HL-60/S4 treated with phorbol 12-myristate 13-acetate at 8.2 ng/mL for 4 days and 3 days (cell line): Measurements from ENCODE around the gene GBP7.
"Not testable (repeated sequence)": the region's sequence is repeated elsewhere in the genome, so short reads cannot be mapped to it uniquely, and the experiment has no call there.

Experiments used
- in situ Hi-C: fragments of 300-500 bp; cut with MboI; formaldehyde crosslinking; loops from 2 replicates; pipeline ENCODE4 v1.15.0; 2022; ENCODE audit warnings: low sequenced_read_pairs

Gene GBP7

DNA sequence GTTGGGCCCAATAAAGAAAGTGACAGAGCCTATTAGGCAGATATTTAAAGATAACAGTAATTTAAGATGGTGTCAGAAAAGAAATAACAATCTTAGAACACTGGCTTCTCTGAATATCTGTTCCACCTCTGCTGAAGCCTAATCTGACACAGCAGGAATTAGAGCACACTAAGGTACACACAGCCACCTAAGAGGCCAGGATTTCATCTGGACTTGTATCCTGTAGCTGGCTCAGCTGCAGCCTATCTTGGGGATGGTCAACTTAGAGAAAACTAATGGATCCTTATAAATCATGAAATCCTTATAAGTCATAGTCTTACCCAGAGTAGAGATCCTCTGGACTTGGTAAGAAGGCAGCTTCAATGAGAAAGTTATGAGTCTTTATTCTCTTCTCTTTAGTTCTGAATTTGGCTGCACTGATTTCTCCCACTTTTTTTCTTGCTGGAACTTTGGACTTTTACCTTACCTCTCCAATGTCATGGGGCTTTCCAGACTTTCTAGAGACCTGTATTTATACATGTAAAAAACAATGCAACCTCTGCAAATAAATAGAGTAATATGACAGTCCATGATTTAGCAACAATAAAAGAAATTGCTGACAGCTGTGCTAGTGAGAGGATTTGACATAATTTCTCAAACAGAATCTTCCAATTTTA is at the start of gene GBP7:
Gene GBP7 (minus strand): TSS at position 403 of the 656 bp plus-strand sequence. CDS start 4,068 bp downstream, outside the sequence.
- in situ Hi-C loops, result no loop called here

- in situ Hi-C loops, result no loop called here
These were observed 45.5 kb upstream of the GBP7 start for GRCh38 chr1:89221341-89221740.

DNA sequence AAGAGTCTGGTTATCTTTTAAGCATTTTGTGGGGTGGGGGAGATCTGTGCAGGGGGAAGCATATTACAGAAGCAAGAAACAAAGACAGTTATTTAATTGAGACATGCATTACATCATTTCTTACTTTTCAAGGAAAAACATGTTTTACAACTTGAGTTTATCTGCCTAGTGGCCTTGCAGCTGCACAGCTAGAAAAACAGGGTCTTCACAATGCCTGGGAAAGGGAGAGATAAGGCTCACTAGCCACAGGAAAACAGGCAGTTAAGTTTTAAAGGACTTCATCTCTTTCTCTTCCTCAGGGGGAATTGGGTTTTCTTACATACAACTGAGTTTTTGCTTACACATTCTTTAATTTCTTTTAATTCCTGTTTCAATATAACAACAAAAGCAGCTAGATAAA is 44.0 kb upstream of the GBP7 start:
- in situ Hi-C loops, result not testable (repeated sequence)

- in situ Hi-C loops, result not testable (repeated sequence)
These were observed 43.1 kb upstream of the GBP7 start for GRCh38 chr1:89218941-89219340.

GRCh38 chr1:89213347-89213746 is 37.5 kb upstream of the GBP7 start:
- in situ Hi-C loops, result no loop called here

GRCh38 chr1:89211035-89211634 is 35.3 kb upstream of the GBP7 start:
- in situ Hi-C loops, result no loop called here

GRCh38 chr1:89206373-89206772 is 30.6 kb upstream of the GBP7 start:
- in situ Hi-C loops, result no loop called here

- in situ Hi-C loops, result no loop called here
These were observed 27.4 kb upstream of the GBP7 start for GRCh38 chr1:89203166-89203565.

DNA sequence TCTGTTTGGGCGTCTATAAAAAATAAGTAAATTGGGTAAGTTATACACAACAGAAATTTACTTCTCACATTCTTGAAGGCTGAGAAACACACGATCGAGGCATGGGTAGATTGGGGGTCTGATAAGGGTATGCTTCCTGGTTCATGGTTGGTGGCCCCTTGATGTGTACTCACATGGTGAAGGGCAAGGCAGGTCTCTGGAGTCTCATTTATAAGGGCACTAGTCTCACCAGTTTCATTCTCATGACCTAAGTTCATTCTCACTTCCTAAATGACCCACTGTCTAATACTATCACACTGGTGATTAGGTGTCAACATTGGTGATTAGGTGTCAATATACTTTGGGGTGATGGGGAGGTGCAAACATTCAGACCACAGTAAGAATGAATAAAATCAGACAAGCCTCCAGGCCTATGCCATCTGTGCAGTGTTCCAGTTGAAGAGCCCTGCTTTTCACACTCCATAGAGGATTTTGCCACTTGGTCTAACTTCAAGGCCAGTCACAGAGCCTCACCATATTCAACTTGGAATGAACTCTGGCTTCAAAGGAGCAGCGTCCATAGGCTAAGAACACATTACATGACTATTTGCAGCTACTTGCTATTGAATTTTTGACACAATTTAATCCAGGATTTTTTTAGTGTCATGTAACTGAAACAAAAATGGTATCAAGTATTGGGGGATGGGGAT is 25.4 kb upstream of the GBP7 start:
- in situ Hi-C loops, result no loop called here

DNA sequence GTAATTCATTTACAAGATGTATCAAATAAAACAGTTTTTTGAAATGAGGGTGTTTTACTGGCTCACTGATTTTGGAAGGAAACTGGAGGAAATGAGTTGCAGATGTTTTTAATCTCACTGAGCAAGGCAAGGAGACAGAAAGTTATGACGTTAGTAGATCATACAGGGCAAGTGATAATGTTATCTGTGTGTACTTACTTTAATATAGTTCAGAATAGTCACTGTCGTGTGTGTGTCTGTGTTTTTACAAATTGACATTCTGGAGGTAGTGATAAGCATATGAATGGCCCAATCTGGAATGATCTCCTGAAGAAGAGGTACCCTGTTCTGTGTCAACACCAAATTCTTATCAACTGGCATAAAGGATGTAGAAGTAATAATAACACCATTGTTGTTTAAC is 24.9 kb upstream of the GBP7 start:
- in situ Hi-C loops, result no loop called here

DNA sequence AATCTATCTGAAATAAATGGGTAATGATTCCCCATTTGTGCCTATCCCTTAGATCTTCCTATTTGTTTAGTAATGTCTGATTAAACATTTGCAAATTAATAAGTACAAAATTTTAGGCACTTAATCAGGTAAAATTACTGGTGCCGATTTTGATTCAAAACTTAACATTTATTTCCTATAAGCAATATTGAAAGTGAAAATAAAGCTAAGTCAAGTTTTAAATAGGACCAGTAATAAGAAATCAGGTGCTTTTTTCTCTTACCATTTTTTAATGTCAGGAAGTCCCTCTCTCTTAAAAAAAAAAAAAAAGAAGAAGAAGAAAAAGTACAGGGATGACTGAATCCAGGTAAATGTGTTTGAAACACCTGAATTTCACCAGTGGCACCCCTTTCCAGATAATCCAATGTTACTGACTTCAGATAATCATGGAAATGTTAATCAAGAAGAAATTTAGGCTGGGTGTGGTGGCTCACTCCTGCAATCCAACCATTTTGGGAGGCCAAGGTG is 23.8 kb upstream of the GBP7 start:
- in situ Hi-C loops, result no loop called here

DNA sequence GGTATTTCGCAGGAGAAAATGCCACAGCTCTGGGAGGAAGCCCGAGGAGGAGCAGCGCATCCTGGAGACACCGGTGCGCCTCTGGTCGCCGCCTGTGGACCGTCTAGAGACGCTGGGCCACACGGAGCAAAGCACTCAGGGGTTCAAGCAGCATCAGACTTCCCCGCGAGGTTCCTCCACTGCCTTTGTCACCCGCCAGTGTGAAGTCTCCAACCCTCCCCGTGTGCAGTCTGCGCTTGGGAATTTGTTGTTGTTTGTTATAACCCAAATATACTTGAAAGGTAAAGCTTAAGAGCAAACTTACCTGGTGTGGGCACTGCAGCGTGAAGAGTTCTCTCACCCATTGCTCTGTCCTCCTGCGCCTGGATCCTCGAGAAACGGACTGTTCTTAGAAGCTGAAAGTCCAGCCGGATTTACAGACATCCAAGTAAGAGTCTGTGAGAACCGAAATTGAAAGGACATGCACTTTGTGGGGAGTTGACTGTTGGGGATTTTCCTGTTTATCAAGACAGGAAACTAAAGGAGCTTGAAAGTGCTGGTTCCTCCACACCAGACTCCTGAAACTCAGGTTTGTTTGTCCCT is 22.8 kb upstream of the GBP7 start, which contains the start of gene GBP4:
Gene GBP4 (minus strand): TSS at position 452 of the 582 bp plus-strand sequence. CDS start 108 bp downstream, at position 344.
- in situ Hi-C loops, result no loop called here

GRCh38 chr1:89198081-89198480 is 22.3 kb upstream of the GBP7 start:
- in situ Hi-C loops, result no loop called here

DNA sequence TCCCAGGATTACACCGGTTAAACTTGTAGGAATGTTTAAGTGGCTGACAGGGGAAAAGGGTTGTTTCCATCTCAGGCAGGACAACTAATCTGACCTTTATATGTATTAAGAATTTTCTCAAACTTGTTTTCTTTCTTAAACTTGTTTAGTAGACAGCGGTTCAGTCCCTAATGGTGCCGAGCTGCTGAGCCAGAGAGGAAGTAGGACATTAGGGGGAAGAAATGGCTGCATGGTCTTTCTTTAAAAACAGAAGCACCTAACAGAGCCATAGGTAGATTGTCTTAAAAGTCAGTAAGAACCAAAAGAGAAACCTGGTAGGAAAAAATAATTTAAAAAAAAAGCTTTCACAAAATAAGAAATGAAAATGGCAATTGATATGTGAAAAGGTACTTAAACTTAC is 19.7 kb upstream of the GBP7 start:
- in situ Hi-C loops, result no loop called here

DNA sequence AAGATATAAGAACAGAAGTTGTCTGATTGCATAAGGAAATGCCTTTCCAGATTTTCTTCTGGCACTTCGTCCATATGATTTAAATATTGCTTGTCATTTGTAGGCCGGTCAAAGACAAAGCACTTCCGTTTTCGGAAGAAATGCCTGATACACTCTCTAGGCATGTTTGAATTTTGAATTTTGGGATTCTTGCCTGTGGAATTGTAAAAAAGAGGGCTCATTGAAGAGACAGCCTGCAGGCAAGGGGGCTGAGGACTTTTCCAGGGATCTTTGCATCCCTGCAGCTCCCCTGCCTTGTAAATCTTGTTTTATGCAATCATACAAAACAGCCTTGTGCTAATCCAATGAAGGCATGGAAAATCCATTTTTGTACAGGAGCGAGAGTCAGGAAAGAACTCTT is 15.5 kb upstream of the GBP7 start:
- in situ Hi-C loops, result no loop called here

DNA sequence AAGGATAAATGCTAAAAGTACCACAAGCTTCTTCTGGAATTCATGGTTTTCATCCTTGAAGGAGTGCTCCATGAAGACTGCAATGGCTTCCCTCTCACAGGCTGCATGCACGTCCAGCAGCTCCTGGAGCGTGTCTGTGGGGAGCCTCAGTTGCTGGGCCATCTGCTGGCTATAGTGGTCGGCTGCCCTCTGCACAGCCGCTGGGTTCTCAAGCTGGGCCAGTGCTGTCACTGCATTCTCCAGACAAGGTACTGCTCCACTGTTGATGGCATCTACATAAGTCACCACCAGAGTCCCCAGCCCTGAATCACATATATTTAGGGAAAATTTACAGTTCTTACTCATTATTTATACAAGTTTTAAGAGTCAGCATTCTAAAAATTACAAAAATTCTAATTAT is 14.2 kb upstream of the GBP7 start:
- in situ Hi-C loops, result no loop called here

- in situ Hi-C loops, result no loop called here
These were observed 3.5 kb upstream of the GBP7 start for GRCh38 chr1:89179343-89179742.

DNA sequence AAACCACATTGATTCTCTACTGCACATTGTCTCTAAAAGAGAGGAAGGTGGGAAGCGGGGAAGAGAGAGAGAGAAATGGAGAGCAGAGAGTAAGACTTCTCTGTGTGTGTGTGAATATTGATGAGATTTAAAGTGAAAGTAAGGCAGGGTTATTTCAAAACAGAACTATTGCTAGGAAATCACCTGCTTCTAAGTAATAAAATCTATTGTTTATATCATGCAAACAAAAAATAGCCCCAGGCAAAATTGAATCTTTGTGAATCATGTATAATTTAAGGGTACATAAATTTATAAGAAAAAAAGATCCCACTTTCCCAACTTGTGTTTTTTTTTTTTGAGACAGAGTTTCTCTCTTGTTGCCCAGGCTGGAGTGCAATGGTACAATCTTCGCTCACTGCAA is 1.2 kb upstream of the GBP7 start:
- in situ Hi-C loops, result no loop called here

DNA sequence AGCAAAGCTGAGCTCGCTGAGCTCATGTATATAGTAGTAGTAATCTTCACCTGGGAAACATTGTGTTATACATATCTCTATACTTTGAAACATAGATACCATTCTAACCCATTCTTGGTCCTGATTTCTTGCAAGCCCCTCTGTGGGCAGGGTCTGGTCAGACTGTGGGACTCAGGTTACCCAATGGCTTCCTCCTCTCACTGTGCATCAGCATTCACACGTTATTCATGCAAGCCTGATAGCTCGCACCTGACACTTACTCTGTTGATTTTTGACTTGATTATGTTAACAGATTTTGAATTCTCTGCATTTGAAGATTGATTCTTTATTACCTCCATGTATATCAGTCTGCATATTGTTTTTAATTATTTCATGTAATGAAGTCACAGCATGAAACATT is 1.3 kb downstream of the GBP7 start:
- in situ Hi-C loops, result no loop called here

DNA sequence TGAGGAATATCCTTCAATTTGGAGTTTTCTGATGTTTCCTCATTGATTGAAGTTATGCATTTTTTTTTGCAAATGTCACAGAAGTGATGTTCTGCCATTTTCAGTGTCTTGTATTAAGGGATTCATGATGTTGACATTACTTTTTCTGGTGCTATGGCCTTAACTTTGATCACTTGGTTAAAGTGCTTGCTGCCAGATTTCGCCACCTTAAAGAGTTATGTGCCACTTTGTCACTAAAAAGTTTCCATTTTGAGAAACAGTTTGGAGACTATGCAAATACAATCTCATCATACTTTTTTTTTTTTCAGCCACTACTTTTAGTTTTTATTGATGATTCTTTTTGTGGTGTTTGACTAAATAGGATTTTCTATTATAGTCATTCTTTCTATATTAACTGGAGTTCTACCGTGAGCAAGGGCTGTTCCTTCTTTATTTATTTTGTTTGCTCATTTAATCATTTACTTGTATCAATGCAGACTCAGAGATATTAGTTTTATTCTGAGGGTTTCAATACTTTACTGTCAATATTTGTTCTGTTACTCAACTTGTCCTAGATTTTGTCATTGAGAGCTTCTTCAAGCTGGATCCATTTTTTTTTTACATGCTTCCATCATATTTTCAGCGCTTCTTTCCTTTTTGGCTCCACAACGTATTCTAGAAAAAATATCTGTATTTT is 3.2 kb downstream of the GBP7 start:
- in situ Hi-C loops, result no loop called here

- in situ Hi-C loops, result no loop called here
These were observed 4.8 kb downstream of the GBP7 start for GRCh38 chr1:89171067-89171438.
